Measurements from ENCODE around the gene PRR15L.

The PRR15L gene

GRCh38 chr17:47987240-47987835, 29.7 kb upstream of the PRR15L start:
- no peak for DNase-seq

GRCh38 chr17:47986520-47986919, 28.8 kb upstream of the PRR15L start:
- DNase-seq, result no peak

- no peak for DNase-seq
Observed at GRCh38 chr17:47983492-47984223, 26.0 kb upstream of the PRR15L start.

GRCh38 chr17:47982645-47983390, 25.1 kb upstream of the PRR15L start:
- no peak for DNase-seq

- DNase-seq, result no peak
Observed at GRCh38 chr17:47982091-47982617, 24.5 kb upstream of the PRR15L start.

GRCh38 chr17:47981462-47981861, 23.8 kb upstream of the PRR15L start:
- DNase-seq, result no peak

- no peak for DNase-seq
Observed at GRCh38 chr17:47980541-47980940, 22.9 kb upstream of the PRR15L start.

- DNase-seq, result peak; percentile 54
Observed at GRCh38 chr17:47978324-47978723, 20.6 kb upstream of the PRR15L start.

- DNase-seq, result no peak
Observed at GRCh38 chr17:47975823-47976205, 18.1 kb upstream of the PRR15L start.

GRCh38 chr17:47975189-47975822, 17.6 kb upstream of the PRR15L start:
- no peak for DNase-seq

GRCh38 chr17:47973541-47973940, 15.9 kb upstream of the PRR15L start:
- DNase-seq, result no peak

GRCh38 chr17:47970725-47971499, 13.2 kb upstream of the PRR15L start, which contains the start of gene CDK5RAP3:
Gene CDK5RAP3, plus strand, starts transcription at chr17:47971113. Its CDS starts 34 bp downstream, at chr17:47971147.
- peak; percentile 99 for DNase-seq

GRCh38 chr17:47969930-47970724, 12.4 kb upstream of the PRR15L start:
- DNase-seq, result no peak

GRCh38 chr17:47968836-47969235, 11.2 kb upstream of the PRR15L start:
- DNase-seq, result no peak

GRCh38 chr17:47967607-47968252, 10.0 kb upstream of the PRR15L start:
- DNase-seq, result peak; percentile 66

GRCh38 chr17:47966079-47966519, 8.4 kb upstream of the PRR15L start:
- DNase-seq, result no peak

- DNase-seq, result no peak
Observed at GRCh38 chr17:47964856-47965255, 7.2 kb upstream of the PRR15L start.

GRCh38 chr17:47962901-47963300, 5.2 kb upstream of the PRR15L start:
- no peak for DNase-seq

- DNase-seq, result no peak
Observed at GRCh38 chr17:47961406-47961805, 3.7 kb upstream of the PRR15L start.

GRCh38 chr17:47959825-47960655, 2.4 kb upstream of the PRR15L start:
- no peak for DNase-seq
